Right atrium auricular region (tissue), 2 donors: ENCODE results near the gene VAT1L. TPM values are rescaled to one million over a fixed set of nuclear protein-coding genes. Genes with fewer than 3 reads are reported as not detected.

Experiments used
- DNase-seq: peaks from one replicate; pipeline ENCODE4 v3.0.0-alpha.2; 2019; ENCODE audit warnings: low spot score
- H3K27ac ChIP-seq, 2 donors: fragments of 200-600 bp; sonication (generic); 1 replicate in 1 of 2; 2 replicates in 1 of 2; pipeline ENCODE4 v1.5.1; 2016 to 2019
- H3K27me3 ChIP-seq, 2 donors: fragments of 200-600 bp; sonication (generic); one replicate each; pipeline versions ENCODE4 v1.5.1 to v1.6.0; 2017 to 2019
- H3K36me3 ChIP-seq: fragments of 200-600 bp; sonication (generic); one replicate; pipeline ENCODE4 v1.5.1; 2016
- H3K4me1 ChIP-seq, 2 donors: fragments of 200-600 bp; sonication (generic); one replicate each; pipeline versions ENCODE4 v1.5.1 to v1.6.0; 2017 to 2019
- H3K4me3 ChIP-seq, 2 donors: fragments of 200-600 bp; sonication (generic); 1 replicate in 1 of 2; 2 replicates in 1 of 2; pipeline ENCODE4 v1.5.1; 2017 to 2019; ENCODE audit warnings: mild to moderate bottlenecking in 1 of 2, moderate library complexity in 1 of 2
- H3K9me3 ChIP-seq, 2 donors: fragments of 200-600 bp; sonication (generic); one replicate each; pipeline ENCODE4 v1.5.1; 2019
- total RNA-seq, 2 donors: library from RNA; depleted of rRNA; stranded (reverse); fragments of >200 nt; gene quantifications; one replicate each; pipeline ENCODE4 v1.1.0, GENCODE V29; 2016
- TF ChIP-seq, protein P1 (sequence below), 2 donors: fragments of 200-600 bp; sonication (generic); IDR thresholded peaks; one replicate each; pipeline ENCODE4 v1.5.1; 2019; ENCODE audit warnings: antibody characterized with exemption in 2 of 2

Gene VAT1L
- total RNA-seq, 2 donors from 2014 or later = 10.3 to 20.6 TPM

DNA sequence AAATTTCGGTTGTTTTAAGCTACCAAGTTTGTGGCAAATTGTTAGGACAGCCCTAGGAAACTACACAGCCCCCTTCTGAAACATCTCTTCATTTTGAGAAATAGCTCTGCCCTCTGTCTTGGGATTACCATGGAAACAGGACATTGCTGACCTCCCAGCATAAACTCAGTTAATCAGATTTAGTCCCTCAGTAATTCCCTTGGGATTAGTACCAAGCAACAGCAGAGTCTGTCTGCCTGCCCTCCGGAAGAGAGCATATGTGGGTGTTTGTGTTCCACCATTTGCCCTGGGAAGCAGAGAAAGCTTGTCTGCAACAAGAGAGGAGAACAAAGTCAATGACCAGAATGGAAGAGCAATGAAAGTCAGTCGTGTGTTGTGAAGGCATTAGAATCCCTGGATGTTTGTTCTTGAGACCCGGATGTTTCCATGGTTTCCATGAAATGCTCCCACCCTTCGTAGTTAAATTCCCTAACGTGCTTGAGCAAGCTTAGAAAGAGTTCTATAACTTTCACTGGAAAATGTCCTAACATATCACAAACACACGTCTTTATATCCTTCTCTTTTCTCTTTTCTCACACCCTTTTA lies 39.9 kb upstream of the VAT1L start:
- H3K27me3 ChIP-seq = no peaks in the 10 kb centered on the region
- no peak overlapping the region for H3K27ac ChIP-seq
- no peaks in the 10 kb centered on the region for H3K36me3 ChIP-seq
- no peak for DNase-seq
- TF ChIP-seq, protein P1, sequence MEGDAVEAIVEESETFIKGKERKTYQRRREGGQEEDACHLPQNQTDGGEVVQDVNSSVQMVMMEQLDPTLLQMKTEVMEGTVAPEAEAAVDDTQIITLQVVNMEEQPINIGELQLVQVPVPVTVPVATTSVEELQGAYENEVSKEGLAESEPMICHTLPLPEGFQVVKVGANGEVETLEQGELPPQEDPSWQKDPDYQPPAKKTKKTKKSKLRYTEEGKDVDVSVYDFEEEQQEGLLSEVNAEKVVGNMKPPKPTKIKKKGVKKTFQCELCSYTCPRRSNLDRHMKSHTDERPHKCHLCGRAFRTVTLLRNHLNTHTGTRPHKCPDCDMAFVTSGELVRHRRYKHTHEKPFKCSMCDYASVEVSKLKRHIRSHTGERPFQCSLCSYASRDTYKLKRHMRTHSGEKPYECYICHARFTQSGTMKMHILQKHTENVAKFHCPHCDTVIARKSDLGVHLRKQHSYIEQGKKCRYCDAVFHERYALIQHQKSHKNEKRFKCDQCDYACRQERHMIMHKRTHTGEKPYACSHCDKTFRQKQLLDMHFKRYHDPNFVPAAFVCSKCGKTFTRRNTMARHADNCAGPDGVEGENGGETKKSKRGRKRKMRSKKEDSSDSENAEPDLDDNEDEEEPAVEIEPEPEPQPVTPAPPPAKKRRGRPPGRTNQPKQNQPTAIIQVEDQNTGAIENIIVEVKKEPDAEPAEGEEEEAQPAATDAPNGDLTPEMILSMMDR (IDR thresholded peaks at IDR 0.05) = no peak
- H3K9me3 ChIP-seq = no peaks in the 10 kb centered on the region
- no peaks in the 10 kb centered on the region for H3K4me1 ChIP-seq
- H3K4me3 ChIP-seq = no peak overlapping the region

DNA sequence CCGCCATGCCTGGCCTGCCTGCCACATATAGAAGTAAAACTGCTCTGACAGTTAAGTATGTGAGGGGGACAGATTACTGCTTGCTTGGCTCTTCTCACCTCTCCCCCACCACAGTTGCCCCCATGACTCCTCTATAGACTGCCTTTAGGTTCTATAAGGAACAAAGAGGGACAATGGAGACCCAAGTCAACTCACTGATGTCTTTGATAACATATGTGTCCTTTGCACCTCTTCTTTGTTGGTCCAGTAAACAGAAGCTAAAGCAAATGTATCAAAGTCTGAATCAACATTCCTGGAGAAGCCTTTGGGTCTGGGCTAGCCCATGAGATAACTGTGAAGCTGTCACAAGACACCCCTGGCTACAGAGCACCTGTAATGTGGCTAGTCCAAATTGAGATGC lies 38.9 kb upstream of the VAT1L start:
- H3K4me1 ChIP-seq = no peaks in the 10 kb centered on the region
- H3K4me3 ChIP-seq = no peak overlapping the region
- H3K27ac ChIP-seq = no peak overlapping the region
- DNase-seq = no peak
- TF ChIP-seq, protein P1 (IDR thresholded peaks at IDR 0.05) = no peak
- no peaks in the 10 kb centered on the region for H3K9me3 ChIP-seq
- no peaks in the 10 kb centered on the region for H3K36me3 ChIP-seq
- H3K27me3 ChIP-seq = no peaks in the 10 kb centered on the region

DNA sequence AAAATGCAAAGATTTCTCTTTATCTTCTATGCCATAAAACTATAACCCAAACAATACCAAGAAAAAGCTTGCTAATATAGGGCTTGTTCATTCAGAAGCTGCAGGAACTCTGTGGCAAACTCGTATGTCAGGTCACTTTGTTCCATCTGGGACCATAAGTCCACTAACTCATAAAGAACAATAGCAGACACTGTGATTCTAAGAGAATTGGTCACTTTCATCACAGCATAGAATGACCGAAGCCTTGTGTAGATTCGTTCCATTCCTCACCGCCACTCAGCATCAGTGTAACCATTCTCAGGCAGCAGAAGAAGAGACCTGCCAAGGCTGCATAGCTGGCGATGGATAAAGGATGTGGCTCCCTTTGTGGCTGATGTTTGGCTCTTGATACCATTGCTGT lies 30.3 kb upstream of the VAT1L start:
- no peaks in the 10 kb centered on the region for H3K36me3 ChIP-seq
- no peaks in the 10 kb centered on the region for H3K27me3 ChIP-seq
- no peak for DNase-seq
- no peaks in the 10 kb centered on the region for H3K9me3 ChIP-seq
- H3K27ac ChIP-seq = no peak overlapping the region
- H3K4me1 ChIP-seq = no peaks in the 10 kb centered on the region
- no peak overlapping the region for H3K4me3 ChIP-seq
- TF ChIP-seq, protein P1 (IDR thresholded peaks at IDR 0.05) = no peak

DNA sequence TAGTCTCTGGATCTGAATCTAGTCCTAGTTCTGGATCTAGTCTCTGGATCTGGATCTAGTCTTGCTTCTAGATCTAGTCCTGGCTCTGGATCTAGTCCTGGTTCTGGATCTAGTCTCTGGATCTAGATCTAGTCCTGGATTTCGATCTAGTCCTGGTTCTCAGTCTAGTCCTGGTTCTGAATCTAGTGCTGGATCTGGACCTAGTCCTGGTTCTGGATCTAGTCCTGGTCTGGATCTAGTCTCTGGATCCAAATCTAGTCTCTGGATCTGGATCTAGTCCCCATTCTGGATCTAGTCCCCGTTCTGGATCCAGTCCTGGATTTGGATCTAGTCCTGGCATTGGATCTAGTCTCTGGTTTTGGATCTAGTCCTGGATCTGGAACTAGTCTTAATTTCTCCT lies 29.9 kb upstream of the VAT1L start:
- no peak overlapping the region for H3K27ac ChIP-seq
- no peak overlapping the region for H3K4me3 ChIP-seq
- no peaks in the 10 kb centered on the region for H3K27me3 ChIP-seq
- DNase-seq = no peak
- H3K9me3 ChIP-seq = no peaks in the 10 kb centered on the region
- no peaks in the 10 kb centered on the region for H3K4me1 ChIP-seq
- TF ChIP-seq, protein P1 (IDR thresholded peaks at IDR 0.05) = no peak
- H3K36me3 ChIP-seq = no peaks in the 10 kb centered on the region

DNA sequence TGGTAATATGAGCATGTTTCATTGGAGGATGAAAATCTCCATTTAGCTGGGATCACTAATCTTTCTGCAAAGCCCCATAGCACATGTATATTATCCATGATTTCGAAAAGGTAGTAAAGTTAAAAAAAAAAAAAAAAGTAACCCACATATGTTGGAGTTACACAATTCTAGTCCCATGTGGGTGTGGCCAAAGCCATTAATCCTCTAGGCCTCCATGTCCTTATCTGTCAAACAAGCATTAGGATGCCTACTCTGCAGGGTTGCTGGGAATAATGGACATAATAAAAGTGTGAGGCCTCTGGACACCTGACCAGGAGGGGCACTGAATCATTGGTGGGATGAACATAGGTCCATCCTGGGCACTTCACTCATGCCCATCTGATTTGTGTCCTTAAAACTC lies 29.2 kb upstream of the VAT1L start:
- Histone ChIP-seq H3K36me3 (no peaks in the 10 kb centered on the region), H3K4me3 (no peak overlapping the region), H3K4me1 (peaks cover 0 to 4% of the 10 kb centered on the region in 2 donors), H3K9me3 (no peaks in the 10 kb centered on the region), H3K27ac (no peak overlapping the region), H3K27me3 (no peaks in the 10 kb centered on the region)
- DNase-seq = no peak
- TF ChIP-seq, protein P1 (IDR thresholded peaks at IDR 0.05) = no peak

DNA sequence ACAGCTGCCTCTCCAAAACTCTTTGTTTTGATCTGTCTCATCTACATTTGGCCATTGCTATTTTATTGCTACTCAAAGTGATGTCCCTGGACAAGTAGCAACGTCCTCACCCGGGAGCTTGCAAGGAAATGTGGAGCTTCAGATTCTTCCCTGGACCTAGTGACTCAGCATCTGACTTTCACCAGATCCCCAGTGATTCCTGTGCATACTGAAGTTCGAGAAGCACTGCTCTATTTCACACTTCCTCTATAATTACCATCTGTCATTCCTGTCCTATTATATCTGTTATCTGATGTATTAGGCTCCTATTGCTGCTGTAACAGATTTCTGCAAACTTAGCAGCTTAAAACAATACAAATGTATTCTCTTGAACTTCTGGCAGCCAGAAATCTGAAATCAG lies 28.5 kb upstream of the VAT1L start:
- no peak overlapping the region for H3K27ac ChIP-seq
- TF ChIP-seq, protein P1 (IDR thresholded peaks at IDR 0.05) = no peak
- H3K27me3 ChIP-seq = no peaks in the 10 kb centered on the region
- no peak overlapping the region for H3K4me3 ChIP-seq
- peaks cover 0 to 4% of the 10 kb centered on the region in 2 donors for H3K4me1 ChIP-seq
- no peaks in the 10 kb centered on the region for H3K36me3 ChIP-seq
- no peak for DNase-seq
- H3K9me3 ChIP-seq = no peaks in the 10 kb centered on the region
